DND-41 (cell line): ENCODE measurements around the gene NXPE4.

Experiments used
- ATAC-seq: fragments of 200-7000 bp; cut with Tn5 transposase; 3 replicates; pipeline ENCODE4 v1.9.1; 2021; ENCODE audit warnings: low read depth; ENCODE audit not compliant: insufficient read depth
- DNase-seq: peaks from one replicate; pipeline ENCODE4 v3.0.0-alpha.2; 2020
- H2AFZ ChIP-seq: 2 replicates; pipeline ENCODE4 v1.6.0; 2012; ENCODE audit warnings: low read depth, low read length
- H3K27ac ChIP-seq: 2 replicates; pipeline ENCODE4 v1.5.1; 2012; ENCODE audit warnings: low read length, inconsistent platforms
- H3K27me3 ChIP-seq: fragments of 200-600 bp; sonication (generic); 2 replicates; pipeline ENCODE4 v1.6.0; 2012; ENCODE audit warnings: low read length, mild to moderate bottlenecking, inconsistent platforms; ENCODE audit not compliant: insufficient read depth, poor library complexity
- H3K36me3 ChIP-seq: 2 replicates; pipeline ENCODE4 v1.5.1; 2012; ENCODE audit warnings: low read length, inconsistent platforms; ENCODE audit not compliant: insufficient read depth
- H3K4me1 ChIP-seq: 2 replicates; pipeline ENCODE4 v1.5.1; 2012; ENCODE audit warnings: mild to moderate bottlenecking, low read length; ENCODE audit not compliant: insufficient read depth
- H3K4me2 ChIP-seq: 2 replicates; pipeline ENCODE4 v1.6.0; 2012; ENCODE audit warnings: mild to moderate bottlenecking, moderate library complexity, low read length, inconsistent platforms; ENCODE audit not compliant: insufficient read depth
- H3K4me3 ChIP-seq, 2 experiments: fragments of 200-600 bp in 1 of 2; shearing (Covaris generic) in 1 of 2; 2 replicates each; pipeline ENCODE4 v1.5.1; 2012 to 2016; ENCODE audit warnings: inconsistent platforms in 2 of 2, low read length in 2 of 2, mild to moderate bottlenecking in 2 of 2, low read depth in 1 of 2, moderate library complexity in 1 of 2
- H3K79me2 ChIP-seq: 2 replicates; pipeline ENCODE4 v1.6.0; 2012; ENCODE audit warnings: low read length, inconsistent platforms; ENCODE audit not compliant: insufficient read depth
- H3K9ac ChIP-seq: 2 replicates; pipeline ENCODE4 v1.6.0; 2012; ENCODE audit warnings: low read depth, mild to moderate bottlenecking, inconsistent platforms, low read length, moderate library complexity
- H3K9me3 ChIP-seq: 2 replicates; pipeline ENCODE4 v1.5.1; 2012; ENCODE audit warnings: low read length, moderate library complexity, mild to moderate bottlenecking, inconsistent platforms; ENCODE audit not compliant: insufficient read depth, severe bottlenecking
- H4K20me1 ChIP-seq: 2 replicates; pipeline ENCODE4 v1.6.0; 2012; ENCODE audit warnings: low read length; ENCODE audit not compliant: insufficient read depth
- CTCF ChIP-seq: IDR thresholded peaks from 2 replicates; pipeline ENCODE4 v1.5.1; 2012; ENCODE audit warnings: borderline replicate concordance, low read length, moderate library complexity, mild to moderate bottlenecking; ENCODE audit not compliant: poor library complexity, severe bottlenecking; ENCODE audit errors: extremely low read depth
- EZH2 ChIP-seq: IDR thresholded peaks from 3 replicates; pipeline ENCODE4 v1.6.1; 2012; ENCODE audit warnings: borderline replicate concordance, low read depth, mild to moderate bottlenecking, moderate library complexity, low read length, inconsistent platforms; ENCODE audit not compliant: severe bottlenecking

NXPE4 gene

GRCh38 chr11:114551060-114551459, 44.5 kb downstream of the NXPE4 start:
- Histone ChIP-seq H3K4me2 (no peak overlapping the region), H3K79me2 (no peaks in the 10 kb centered on the region), H3K9ac (no peak overlapping the region), H3K9me3 (no peaks in the 10 kb centered on the region), H3K27ac (no peak overlapping the region), H3K27me3 (no peaks in the 10 kb centered on the region), H3K36me3 (no peaks in the 10 kb centered on the region), H3K4me1 (no peaks in the 10 kb centered on the region), H3K4me3 (no peak overlapping the region), H4K20me1 (no peaks in the 10 kb centered on the region), H2AFZ (no peak overlapping the region)
- ATAC-seq, result no peak
- no peak for DNase-seq
- TF ChIP-seq CTCF, result no peak
- no peak for TF ChIP-seq EZH2

GRCh38 chr11:114525682-114526081, 69.9 kb downstream of the NXPE4 start:
- Histone ChIP-seq H3K27ac (no peak overlapping the region), H3K9ac (no peak overlapping the region), H3K4me2 (no peak overlapping the region), H3K4me1 (no peaks in the 10 kb centered on the region), H3K79me2 (no peaks in the 10 kb centered on the region), H3K4me3 (no peak overlapping the region), H4K20me1 (no peaks in the 10 kb centered on the region), H3K36me3 (no peaks in the 10 kb centered on the region), H3K27me3 (no peaks in the 10 kb centered on the region), H2AFZ (no peak overlapping the region), H3K9me3 (peaks cover 13% of the 10 kb centered on the region)
- TF ChIP-seq CTCF (no peak), EZH2 (no peak)
- no peak for DNase-seq
- no peak for ATAC-seq

GRCh38 chr11:114524122-114524521, 71.5 kb downstream of the NXPE4 start:
- no peak for ATAC-seq

More at GRCh38 chr11:114524122-114524521, 71.5 kb downstream of the NXPE4 start:
- no peak overlapping the region for H3K27ac ChIP-seq
- no peak overlapping the region for H2AFZ ChIP-seq
- no peaks in the 10 kb centered on the region for H3K27me3 ChIP-seq
- no peaks in the 10 kb centered on the region for H3K36me3 ChIP-seq
- TF ChIP-seq CTCF (no peak), EZH2 (no peak)
- H3K9me3 ChIP-seq, result peaks cover 13% of the 10 kb centered on the region
- DNase-seq, result no peak
- H3K9ac ChIP-seq, result no peak overlapping the region
- H3K79me2 ChIP-seq, result no peaks in the 10 kb centered on the region
- no peaks in the 10 kb centered on the region for H4K20me1 ChIP-seq
- no peaks in the 10 kb centered on the region for H3K4me1 ChIP-seq
- no peak overlapping the region for H3K4me2 ChIP-seq
- no peak overlapping the region for H3K4me3 ChIP-seq
